HEK293 (cell line): ENCODE data around the gene EBLN1.

Experiments
- BCL6B ChIP-seq: fragments of 450-650 bp; formaldehyde crosslinking; IDR thresholded peaks from 2 replicates; pipeline ENCODE4 v1.5.1; 2017; ENCODE audit warnings: missing biosample characterization, missing genetic modification characterization
- GFI1B ChIP-seq: fragments of 450-650 bp; formaldehyde crosslinking; IDR thresholded peaks from 2 replicates; pipeline ENCODE4 v1.5.1; 2016; ENCODE audit warnings: missing biosample characterization, missing genetic modification characterization
- GLI2 ChIP-seq: fragments of 450-650 bp; formaldehyde crosslinking; IDR thresholded peaks from 2 replicates; pipeline ENCODE4; 2017; ENCODE audit warnings: missing biosample characterization, missing genetic modification characterization, low read depth, borderline replicate concordance
- KLF1 ChIP-seq: fragments of 450-650 bp; formaldehyde crosslinking; IDR thresholded peaks from 2 replicates; pipeline ENCODE4 v1.5.1; 2016; ENCODE audit warnings: missing biosample characterization, missing genetic modification characterization
- MEIS1 ChIP-seq: sonication (generic); formaldehyde crosslinking; IDR thresholded peaks from 2 replicates; pipeline ENCODE4 v1.8.1; 2022; ENCODE audit warnings: missing genetic modification reagents, mild to moderate bottlenecking, borderline replicate concordance
- PRDM4 ChIP-seq: fragments of 450-650 bp; formaldehyde crosslinking; IDR thresholded peaks from 2 replicates; pipeline ENCODE4 v1.5.1; 2017; ENCODE audit warnings: missing biosample characterization, missing genetic modification characterization
- ZBTB20 ChIP-seq: fragments of 450-650 bp; formaldehyde crosslinking; IDR thresholded peaks from 2 replicates; pipeline ENCODE4 v1.5.1; 2016; ENCODE audit warnings: missing biosample characterization, missing genetic modification characterization
- ZBTB21 ChIP-seq: fragments of 450-650 bp; formaldehyde crosslinking; IDR thresholded peaks from 2 replicates; pipeline ENCODE4 v1.5.1; 2017; ENCODE audit warnings: missing biosample characterization, missing genetic modification characterization
- ZBTB7A ChIP-seq: fragments of 450-650 bp; formaldehyde crosslinking; IDR thresholded peaks from 2 replicates; pipeline ENCODE4 v1.5.1; 2016; ENCODE audit warnings: low read depth, missing biosample characterization, missing genetic modification characterization
- ZNF10 ChIP-seq: fragments of 450-650 bp; formaldehyde crosslinking; IDR thresholded peaks from 2 replicates; pipeline ENCODE4 v1.5.1; 2017; ENCODE audit warnings: missing biosample characterization, missing genetic modification characterization
- ZNF138 ChIP-seq: fragments of 450-650 bp; formaldehyde crosslinking; IDR thresholded peaks from 2 replicates; pipeline ENCODE4 v1.5.1; 2016; ENCODE audit warnings: missing biosample characterization, missing genetic modification characterization, borderline replicate concordance
- ZNF174 ChIP-seq: fragments of 450-650 bp; formaldehyde crosslinking; IDR thresholded peaks from 2 replicates; pipeline ENCODE4 v1.5.0; 2017; ENCODE audit warnings: missing biosample characterization, mild to moderate bottlenecking, missing genetic modification characterization
- ZNF184 ChIP-seq: fragments of 450-650 bp; IDR thresholded peaks from 2 replicates; pipeline ENCODE4 v1.5.1; 2018; ENCODE audit warnings: missing biosample characterization, mild to moderate bottlenecking, missing genetic modification characterization
- ZNF202 ChIP-seq: fragments of 450-650 bp; formaldehyde crosslinking; IDR thresholded peaks from 2 replicates; pipeline ENCODE4 v1.5.1; 2016; ENCODE audit warnings: missing biosample characterization, missing genetic modification characterization, borderline replicate concordance
- ZNF211 ChIP-seq: fragments of 450-650 bp; formaldehyde crosslinking; IDR thresholded peaks from 2 replicates; pipeline ENCODE4 v1.5.1; 2016; ENCODE audit warnings: low read depth, missing biosample characterization, missing genetic modification characterization
- ZNF23 ChIP-seq: fragments of 450-650 bp; formaldehyde crosslinking; IDR thresholded peaks from 2 replicates; pipeline ENCODE4 v1.5.1; 2016; ENCODE audit warnings: missing biosample characterization, missing genetic modification characterization, borderline replicate concordance
- ZNF239 ChIP-seq: fragments of 450-650 bp; formaldehyde crosslinking; IDR thresholded peaks from 2 replicates; pipeline ENCODE4 v1.5.1; 2016; ENCODE audit warnings: missing biosample characterization, missing genetic modification characterization
- ZNF433 ChIP-seq: fragments of 450-650 bp; formaldehyde crosslinking; IDR thresholded peaks from 2 replicates; pipeline ENCODE4 v1.5.1; 2016; ENCODE audit warnings: missing biosample characterization, missing genetic modification characterization, low read depth
- ZNF501 ChIP-seq: fragments of 450-650 bp; formaldehyde crosslinking; IDR thresholded peaks from 2 replicates; pipeline ENCODE4 v1.5.1; 2016; ENCODE audit warnings: missing biosample characterization, missing genetic modification characterization
- ZNF514 ChIP-seq: fragments of 450-650 bp; formaldehyde crosslinking; IDR thresholded peaks from 2 replicates; pipeline ENCODE4 v1.5.1; 2016; ENCODE audit warnings: missing biosample characterization, missing genetic modification characterization
- ZNF529 ChIP-seq: fragments of 450-650 bp; formaldehyde crosslinking; IDR thresholded peaks from 2 replicates; pipeline ENCODE4 v1.5.1; 2017; ENCODE audit warnings: missing genetic modification characterization, missing biosample characterization; ENCODE audit not compliant: insufficient replicate concordance
- ZNF544 ChIP-seq: fragments of 450-650 bp; formaldehyde crosslinking; IDR thresholded peaks from 2 replicates; pipeline ENCODE4 v1.5.0; 2017; ENCODE audit warnings: missing biosample characterization, missing genetic modification characterization
- ZNF571 ChIP-seq: fragments of 450-650 bp; formaldehyde crosslinking; IDR thresholded peaks from 2 replicates; pipeline ENCODE4 v1.5.0; 2017; ENCODE audit warnings: missing biosample characterization, missing genetic modification characterization
- ZNF658 ChIP-seq: fragments of 450-650 bp; formaldehyde crosslinking; IDR thresholded peaks from 2 replicates; pipeline ENCODE4; 2016; ENCODE audit warnings: missing biosample characterization, missing genetic modification characterization
- ZNF660 ChIP-seq: fragments of 450-650 bp; IDR thresholded peaks from 2 replicates; pipeline ENCODE4 v1.5.1; 2018; ENCODE audit warnings: missing biosample characterization, mild to moderate bottlenecking, missing genetic modification characterization
- ZNF785 ChIP-seq: fragments of 450-650 bp; formaldehyde crosslinking; IDR thresholded peaks from 2 replicates; pipeline ENCODE4 v1.5.1; 2016; ENCODE audit warnings: missing biosample characterization, missing genetic modification characterization
- ZSCAN30 ChIP-seq: fragments of 450-650 bp; IDR thresholded peaks from 2 replicates; pipeline ENCODE4 v1.5.1; 2018; ENCODE audit warnings: missing biosample characterization, mild to moderate bottlenecking, missing genetic modification characterization, moderate library complexity
- ZXDB ChIP-seq: fragments of 450-650 bp; formaldehyde crosslinking; IDR thresholded peaks from 2 replicates; pipeline ENCODE4 v1.5.1; 2016; ENCODE audit warnings: missing biosample characterization, missing genetic modification characterization
- TF ChIP-seq, protein P1 (sequence below): fragments of 450-650 bp; formaldehyde crosslinking; IDR thresholded peaks from 2 replicates; pipeline ENCODE4 v1.5.1; 2016; ENCODE audit warnings: missing biosample characterization, missing genetic modification characterization
- TF ChIP-seq, protein P2 (sequence below): fragments of 450-650 bp; formaldehyde crosslinking; IDR thresholded peaks from 2 replicates; pipeline ENCODE4 v1.5.1; 2016; ENCODE audit warnings: missing biosample characterization, missing genetic modification characterization
- TF ChIP-seq, protein P3 (sequence below): fragments of 450-650 bp; formaldehyde crosslinking; optimal IDR thresholded peaks from 2 replicates; pipeline ENCODE3; 2016; ENCODE audit warnings: missing biosample characterization, mild to moderate bottlenecking, missing genetic modification characterization
- TF ChIP-seq, protein P4 (sequence below): fragments of 450-650 bp; formaldehyde crosslinking; IDR thresholded peaks from 2 replicates; pipeline ENCODE4 v1.5.1; 2016; ENCODE audit warnings: missing biosample characterization, missing genetic modification characterization

The EBLN1 gene

GRCh38 chr10:22251751-22252223, 34.0 kb upstream of the EBLN1 start (continued):
- TF ChIP-seq ZNF501 (tag by site-specific recombination) (no peak), ZNF23 (tag by site-specific recombination) (no peak), ZXDB (tag by site-specific recombination) (peak; percentile 69), PRDM4 (tag by site-specific recombination) (no peak), ZNF211 (tag by site-specific recombination) (no peak), BCL6B (tag by site-specific recombination) (no peak), ZBTB21 (tag by site-specific recombination) (no peak), ZNF514 (no peak), ZNF184 (tag by site-specific recombination) (no peak), ZNF10 (peak; percentile 70; the same call in 1 of the 2 replicates), ZBTB7A (tag by site-specific recombination) (no peak), KLF1 (tag by site-specific recombination) (no peak), ZNF658 (tag by site-specific recombination) (no peak), GFI1B (tag by site-specific recombination) (no peak), ZNF571 (no peak), ZNF239 (tag by site-specific recombination) (no peak), MEIS1 (CRISPR knock-in tag) (no peak), ZNF138 (no peak), GLI2 (tag by site-specific recombination) (no peak), ZNF529 (tag by site-specific recombination) (no peak), ZNF785 (tag by site-specific recombination) (no peak), ZNF202 (no peak), ZSCAN30 (tag by site-specific recombination) (no peak; the same call in 1 of the 2 replicates), ZBTB20 (tag by site-specific recombination) (peak; percentile 24; the same call in 1 of the 2 replicates), ZNF544 (no peak), ZNF433 (tag by site-specific recombination) (no peak), ZNF660 (tag by site-specific recombination) (no peak), ZNF174 (tag by site-specific recombination) (no peak)
- TF ChIP-seq, protein P1, sequence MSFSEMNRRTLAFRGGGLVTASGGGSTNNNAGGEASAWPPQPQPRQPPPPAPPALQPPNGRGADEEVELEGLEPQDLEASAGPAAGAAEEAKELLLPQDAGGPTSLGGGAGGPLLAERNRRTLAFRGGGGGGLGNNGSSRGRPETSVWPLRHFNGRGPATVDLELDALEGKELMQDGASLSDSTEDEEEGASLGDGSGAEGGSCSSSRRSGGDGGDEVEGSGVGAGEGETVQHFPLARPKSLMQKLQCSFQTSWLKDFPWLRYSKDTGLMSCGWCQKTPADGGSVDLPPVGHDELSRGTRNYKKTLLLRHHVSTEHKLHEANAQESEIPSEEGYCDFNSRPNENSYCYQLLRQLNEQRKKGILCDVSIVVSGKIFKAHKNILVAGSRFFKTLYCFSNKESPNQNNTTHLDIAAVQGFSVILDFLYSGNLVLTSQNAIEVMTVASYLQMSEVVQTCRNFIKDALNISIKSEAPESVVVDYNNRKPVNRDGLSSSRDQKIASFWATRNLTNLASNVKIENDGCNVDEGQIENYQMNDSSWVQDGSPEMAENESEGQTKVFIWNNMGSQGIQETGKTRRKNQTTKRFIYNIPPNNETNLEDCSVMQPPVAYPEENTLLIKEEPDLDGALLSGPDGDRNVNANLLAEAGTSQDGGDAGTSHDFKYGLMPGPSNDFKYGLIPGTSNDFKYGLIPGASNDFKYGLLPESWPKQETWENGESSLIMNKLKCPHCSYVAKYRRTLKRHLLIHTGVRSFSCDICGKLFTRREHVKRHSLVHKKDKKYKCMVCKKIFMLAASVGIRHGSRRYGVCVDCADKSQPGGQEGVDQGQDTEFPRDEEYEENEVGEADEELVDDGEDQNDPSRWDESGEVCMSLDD (tag by site-specific recombination), result peak; percentile 79
- TF ChIP-seq, protein P2, sequence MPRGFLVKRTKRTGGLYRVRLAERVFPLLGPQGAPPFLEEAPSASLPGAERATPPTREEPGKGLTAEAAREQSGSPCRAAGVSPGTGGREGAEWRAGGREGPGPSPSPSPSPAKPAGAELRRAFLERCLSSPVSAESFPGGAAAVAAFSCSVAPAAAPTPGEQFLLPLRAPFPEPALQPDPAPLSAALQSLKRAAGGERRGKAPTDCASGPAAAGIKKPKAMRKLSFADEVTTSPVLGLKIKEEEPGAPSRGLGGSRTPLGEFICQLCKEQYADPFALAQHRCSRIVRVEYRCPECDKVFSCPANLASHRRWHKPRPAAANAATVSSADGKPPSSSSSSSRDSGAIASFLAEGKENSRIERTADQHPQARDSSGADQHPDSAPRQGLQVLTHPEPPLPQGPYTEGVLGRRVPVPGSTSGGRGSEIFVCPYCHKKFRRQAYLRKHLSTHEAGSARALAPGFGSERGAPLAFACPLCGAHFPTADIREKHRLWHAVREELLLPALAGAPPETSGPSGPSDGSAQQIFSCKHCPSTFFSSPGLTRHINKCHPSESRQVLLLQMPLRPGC, result no peak
- TF ChIP-seq, protein P3, sequence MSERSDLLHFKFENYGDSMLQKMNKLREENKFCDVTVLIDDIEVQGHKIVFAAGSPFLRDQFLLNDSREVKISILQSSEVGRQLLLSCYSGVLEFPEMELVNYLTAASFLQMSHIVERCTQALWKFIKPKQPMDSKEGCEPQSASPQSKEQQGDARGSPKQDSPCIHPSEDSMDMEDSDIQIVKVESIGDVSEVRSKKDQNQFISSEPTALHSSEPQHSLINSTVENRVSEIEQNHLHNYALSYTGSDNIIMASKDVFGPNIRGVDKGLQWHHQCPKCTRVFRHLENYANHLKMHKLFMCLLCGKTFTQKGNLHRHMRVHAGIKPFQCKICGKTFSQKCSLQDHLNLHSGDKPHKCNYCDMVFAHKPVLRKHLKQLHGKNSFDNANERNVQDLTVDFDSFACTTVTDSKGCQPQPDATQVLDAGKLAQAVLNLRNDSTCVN (tag by site-specific recombination), result peak; percentile 64
- TF ChIP-seq, protein P4, sequence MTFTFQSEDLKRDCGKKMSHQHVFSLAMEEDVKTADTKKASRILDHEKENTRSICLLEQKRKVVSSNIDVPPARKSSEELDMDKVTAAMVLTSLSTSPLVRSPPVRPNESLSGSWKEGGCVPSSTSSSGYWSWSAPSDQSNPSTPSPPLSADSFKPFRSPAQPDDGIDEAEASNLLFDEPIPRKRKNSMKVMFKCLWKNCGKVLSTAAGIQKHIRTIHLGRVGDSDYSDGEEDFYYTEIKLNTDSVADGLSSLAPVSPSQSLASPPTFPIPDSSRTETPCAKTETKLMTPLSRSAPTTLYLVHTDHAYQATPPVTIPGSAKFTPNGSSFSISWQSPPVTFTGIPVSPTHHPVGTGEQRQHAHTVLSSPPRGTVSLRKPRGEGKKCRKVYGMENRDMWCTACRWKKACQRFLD (tag by site-specific recombination), result no peak
